ENCODE measurements around the gene CWC27.

Gene CWC27

GRCh38 chr5:64836786-64837185, 68.1 kb downstream of the CWC27 start:
- ATAC-seq (ENCODE audit: low read depth) (no peak), DNase-seq (ENCODE audit: low spot score in 2 of 2) (no peak)
- Mint-ChIP-seq H3K36me3 (peaks cover 32% of the 10 kb centered on the region), H3K9me3 (peaks cover 2% of the 10 kb centered on the region), H3K27ac (no peak overlapping the region), H3K27me3 (no peaks in the 10 kb centered on the region), H3K4me1 (no peaks in the 10 kb centered on the region), H3K4me3 (no peak overlapping the region)

- Mint-ChIP-seq H3K4me3 (no peak overlapping the region), H3K4me1 (no peaks in the 10 kb centered on the region), H3K27ac (no peak overlapping the region), H3K9me3 (peaks cover 2% of the 10 kb centered on the region), H3K27me3 (no peaks in the 10 kb centered on the region), H3K36me3 (peaks cover 35% of the 10 kb centered on the region)
- no peak for ATAC-seq (ENCODE audit: low read depth)
- DNase-seq (ENCODE audit: low spot score in 2 of 2) = no peak
Measured at GRCh38 chr5:64838376-64838775, 69.6 kb downstream of the CWC27 start.

- H3K4me3 Mint-ChIP-seq = no peak overlapping the region
- peaks cover 2% of the 10 kb centered on the region for H3K9me3 Mint-ChIP-seq
- no peak overlapping the region for H3K27ac Mint-ChIP-seq
- ATAC-seq (ENCODE audit: low read depth) (no peak), DNase-seq (ENCODE audit: low spot score in 2 of 2) (no peak)
- no peaks in the 10 kb centered on the region for H3K4me1 Mint-ChIP-seq
- H3K27me3 Mint-ChIP-seq = no peaks in the 10 kb centered on the region
- H3K36me3 Mint-ChIP-seq = peaks cover 36% of the 10 kb centered on the region
Measured at GRCh38 chr5:64838803-64839202, 70.1 kb downstream of the CWC27 start.

GRCh38 chr5:64839936-64840335, 71.2 kb downstream of the CWC27 start:
- no peak for DNase-seq (ENCODE audit: low spot score in 2 of 2)
- Mint-ChIP-seq H3K4me3 (no peak overlapping the region), H3K27ac (no peak overlapping the region), H3K4me1 (no peaks in the 10 kb centered on the region), H3K27me3 (no peaks in the 10 kb centered on the region), H3K36me3 (peaks cover 38% of the 10 kb centered on the region), H3K9me3 (peaks cover 2% of the 10 kb centered on the region)
- no peak for ATAC-seq (ENCODE audit: low read depth)

- Mint-ChIP-seq H3K27me3 (no peaks in the 10 kb centered on the region), H3K9me3 (peaks cover 9% of the 10 kb centered on the region), H3K27ac (no peak overlapping the region), H3K4me1 (no peaks in the 10 kb centered on the region), H3K4me3 (no peak overlapping the region), H3K36me3 (peaks cover 47% of the 10 kb centered on the region)
- DNase-seq (ENCODE audit: low spot score in 2 of 2) (no peak), ATAC-seq (ENCODE audit: low read depth) (no peak)
Measured at GRCh38 chr5:64840958-64841357, 72.2 kb downstream of the CWC27 start.

- Mint-ChIP-seq H3K9me3 (peaks cover 1% of the 10 kb centered on the region), H3K27me3 (no peaks in the 10 kb centered on the region)
Measured at GRCh38 chr5:64853777-64854176, 85.0 kb downstream of the CWC27 start.

GRCh38 chr5:64854855-64855254, 86.1 kb downstream of the CWC27 start:
- peaks cover 1% of the 10 kb centered on the region for H3K9me3 Mint-ChIP-seq
- ATAC-seq (ENCODE audit: low read depth) (no peak), DNase-seq (ENCODE audit: low spot score in 2 of 2) (no peak)
- no peaks in the 10 kb centered on the region for H3K4me1 Mint-ChIP-seq
- H3K27ac Mint-ChIP-seq = no peak overlapping the region
- peaks cover 20% of the 10 kb centered on the region for H3K36me3 Mint-ChIP-seq
- no peaks in the 10 kb centered on the region for H3K27me3 Mint-ChIP-seq
- no peak overlapping the region for H3K4me3 Mint-ChIP-seq

More at GRCh38 chr5:64853777-64854176, 85.0 kb downstream of the CWC27 start:
- ATAC-seq (ENCODE audit: low read depth) = no peak
- no peak for DNase-seq (ENCODE audit: low spot score in 2 of 2)
- Mint-ChIP-seq H3K27ac (no peak overlapping the region), H3K4me1 (no peaks in the 10 kb centered on the region), H3K36me3 (peaks cover 20% of the 10 kb centered on the region), H3K4me3 (no peak overlapping the region)

- Mint-ChIP-seq H3K4me1 (no peaks in the 10 kb centered on the region), H3K4me3 (no peak overlapping the region), H3K27ac (no peak overlapping the region), H3K27me3 (no peaks in the 10 kb centered on the region), H3K9me3 (no peaks in the 10 kb centered on the region), H3K36me3 (peaks cover 10% of the 10 kb centered on the region)
- ATAC-seq (ENCODE audit: low read depth) (no peak), DNase-seq (ENCODE audit: low spot score in 2 of 2) (no peak)
Measured at GRCh38 chr5:64859881-64860280, 91.2 kb downstream of the CWC27 start.

GRCh38 chr5:64861281-64861680, 92.6 kb downstream of the CWC27 start:
- Mint-ChIP-seq H3K4me3 (no peak overlapping the region), H3K27me3 (no peaks in the 10 kb centered on the region), H3K4me1 (no peaks in the 10 kb centered on the region), H3K27ac (no peak overlapping the region), H3K9me3 (no peaks in the 10 kb centered on the region), H3K36me3 (peaks cover 7% of the 10 kb centered on the region)
- DNase-seq (ENCODE audit: low spot score in 2 of 2) (no peak), ATAC-seq (ENCODE audit: low read depth) (no peak)

- peaks cover 8% of the 10 kb centered on the region for H3K36me3 Mint-ChIP-seq
- no peak for DNase-seq (ENCODE audit: low spot score in 2 of 2)
- no peaks in the 10 kb centered on the region for H3K9me3 Mint-ChIP-seq
- no peaks in the 10 kb centered on the region for H3K27me3 Mint-ChIP-seq
- ATAC-seq (ENCODE audit: low read depth) = no peak
- H3K4me1 Mint-ChIP-seq = no peaks in the 10 kb centered on the region
- H3K27ac Mint-ChIP-seq = no peak overlapping the region
- no peak overlapping the region for H3K4me3 Mint-ChIP-seq
Measured at GRCh38 chr5:64864171-64864570, 95.4 kb downstream of the CWC27 start.

- Mint-ChIP-seq H3K9me3 (no peaks in the 10 kb centered on the region), H3K27me3 (no peaks in the 10 kb centered on the region), H3K36me3 (peaks cover 8% of the 10 kb centered on the region), H3K4me1 (no peaks in the 10 kb centered on the region), H3K27ac (no peak overlapping the region), H3K4me3 (no peak overlapping the region)
- no peak for DNase-seq (ENCODE audit: low spot score in 2 of 2)
- no peak for ATAC-seq (ENCODE audit: low read depth)
Measured at GRCh38 chr5:64865662-64866061, 96.9 kb downstream of the CWC27 start.

- no peak overlapping the region for H3K27ac Mint-ChIP-seq
- H3K27me3 Mint-ChIP-seq = no peaks in the 10 kb centered on the region
- H3K4me3 Mint-ChIP-seq = no peak overlapping the region
- DNase-seq (ENCODE audit: low spot score in 2 of 2) (no peak), ATAC-seq (ENCODE audit: low read depth) (no peak)
- H3K36me3 Mint-ChIP-seq = peaks cover 7% of the 10 kb centered on the region
- no peaks in the 10 kb centered on the region for H3K4me1 Mint-ChIP-seq
- no peaks in the 10 kb centered on the region for H3K9me3 Mint-ChIP-seq
Measured at GRCh38 chr5:64869419-64869818, 100.7 kb downstream of the CWC27 start.

GRCh38 chr5:64872044-64872443, 103.3 kb downstream of the CWC27 start:
- DNase-seq (ENCODE audit: low spot score in 2 of 2) = no peak
- Mint-ChIP-seq H3K9me3 (no peaks in the 10 kb centered on the region), H3K27me3 (no peaks in the 10 kb centered on the region), H3K4me1 (no peaks in the 10 kb centered on the region), H3K27ac (no peak overlapping the region), H3K4me3 (no peak overlapping the region), H3K36me3 (peaks cover 8% of the 10 kb centered on the region)
- ATAC-seq (ENCODE audit: low read depth) = no peak

GRCh38 chr5:64873441-64873840, 104.7 kb downstream of the CWC27 start:
- Mint-ChIP-seq H3K4me3 (no peak overlapping the region), H3K9me3 (no peaks in the 10 kb centered on the region), H3K27ac (no peak overlapping the region), H3K27me3 (no peaks in the 10 kb centered on the region), H3K36me3 (peaks cover 10% of the 10 kb centered on the region), H3K4me1 (no peaks in the 10 kb centered on the region)
- ATAC-seq (ENCODE audit: low read depth) (no peak), DNase-seq (ENCODE audit: low spot score in 2 of 2) (no peak)

- H3K27ac Mint-ChIP-seq = no peak overlapping the region
Measured at GRCh38 chr5:64874753-64875152, 106.0 kb downstream of the CWC27 start.

More at GRCh38 chr5:64874753-64875152, 106.0 kb downstream of the CWC27 start:
- ATAC-seq (ENCODE audit: low read depth) (no peak), DNase-seq (ENCODE audit: low spot score in 2 of 2) (no peak)
- Mint-ChIP-seq H3K27me3 (no peaks in the 10 kb centered on the region), H3K4me1 (no peaks in the 10 kb centered on the region), H3K4me3 (no peak overlapping the region), H3K9me3 (no peaks in the 10 kb centered on the region), H3K36me3 (peaks cover 7% of the 10 kb centered on the region)

Measured in memory B cell (primary cell).